GM21576 (cell line): ENCODE measurements around the gene KICS2.

Experiments used
- ATAC-seq: cut with Tn5 transposase; IDR thresholded peaks from one replicate; pipeline ENCODE4 v1.9.1; 2021; ENCODE audit warnings: mild to moderate bottlenecking, moderate library complexity; ENCODE audit not compliant: unreplicated experiment

Gene KICS2

DNA sequence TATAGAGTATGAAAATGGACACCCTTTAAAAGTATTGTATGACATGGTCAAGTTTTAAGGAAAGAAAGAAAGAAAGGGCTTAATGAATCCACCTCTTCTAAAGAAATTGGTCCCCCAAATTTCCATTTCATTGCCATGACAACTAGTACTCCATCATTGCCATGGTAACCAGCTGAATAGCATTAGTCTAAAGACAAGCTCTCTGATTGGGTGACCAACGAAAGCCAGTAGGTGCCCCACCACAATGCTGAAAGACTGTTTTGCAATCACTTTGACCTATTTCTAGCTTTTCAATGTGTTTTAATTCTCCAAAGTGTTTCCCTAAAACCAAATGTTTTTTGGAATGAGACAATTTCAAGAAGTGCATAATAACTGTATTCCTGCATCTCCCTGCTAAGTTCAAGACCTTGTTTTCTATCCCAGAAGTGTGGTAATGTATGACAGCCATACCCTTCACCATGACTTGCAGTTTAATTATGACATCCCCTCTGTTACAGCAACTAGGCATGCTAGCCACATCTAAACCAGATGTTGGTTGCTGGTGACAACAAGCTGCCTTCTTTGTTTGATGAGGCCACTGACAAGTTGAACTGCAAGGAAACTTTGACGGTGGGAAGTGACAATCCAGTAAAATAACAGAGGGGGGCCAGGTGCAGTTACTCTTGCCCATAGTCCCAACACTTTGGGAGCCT lies 46.7 kb downstream of the KICS2 start:
- ATAC-seq = no peak

DNA sequence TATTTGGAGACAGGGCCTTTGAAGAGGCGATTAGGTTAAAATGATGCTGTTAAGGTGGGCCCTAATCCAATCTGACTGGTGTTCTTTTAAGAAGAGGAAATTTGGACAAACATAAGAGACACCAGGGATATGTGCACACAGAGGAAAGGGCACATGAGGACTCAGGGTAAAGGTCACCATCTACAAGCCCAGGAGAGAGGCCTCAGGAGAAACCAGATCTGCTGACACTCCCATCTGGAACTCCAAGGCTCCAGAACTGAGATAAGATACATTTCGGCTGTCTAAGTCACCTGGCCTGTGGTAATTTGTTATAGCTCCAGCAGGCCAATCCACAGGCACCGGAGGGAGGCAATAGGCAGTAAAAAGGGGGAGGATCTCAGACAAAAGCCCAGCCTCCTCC lies 48.6 kb downstream of the KICS2 start:
- no peak for ATAC-seq
